Transverse colon (tissue), 3 donors: ENCODE measurements around the gene CELSR1.

ENCODE experiments used
- CTCF ChIP-seq, 5 experiments: fragments of 200-600 bp in 3 of 5; fragments of 450-650 bp in 2 of 5; sonication (generic) in 3 of 5; IDR thresholded peaks; 1 replicate in 2 of 5; 2 replicates in 3 of 5; pipeline ENCODE4 v1.5.1; 2016 to 2017; ENCODE audit warnings: antibody characterized with exemption in 5 of 5, inconsistent platforms in 3 of 5, mild to moderate bottlenecking in 2 of 5, moderate library complexity in 1 of 5
- EP300 ChIP-seq: sonication (generic); formaldehyde crosslinking; IDR thresholded peaks from one replicate; pipeline ENCODE4 v1.6.1; 2017; ENCODE audit warnings: antibody characterized with exemption, low read depth
- POLR2A ChIP-seq: fragments of 450-650 bp; IDR thresholded peaks from one replicate; pipeline ENCODE4 v1.6.1; 2016; ENCODE audit warnings: antibody characterized with exemption, mild to moderate bottlenecking, moderate library complexity

DNA sequence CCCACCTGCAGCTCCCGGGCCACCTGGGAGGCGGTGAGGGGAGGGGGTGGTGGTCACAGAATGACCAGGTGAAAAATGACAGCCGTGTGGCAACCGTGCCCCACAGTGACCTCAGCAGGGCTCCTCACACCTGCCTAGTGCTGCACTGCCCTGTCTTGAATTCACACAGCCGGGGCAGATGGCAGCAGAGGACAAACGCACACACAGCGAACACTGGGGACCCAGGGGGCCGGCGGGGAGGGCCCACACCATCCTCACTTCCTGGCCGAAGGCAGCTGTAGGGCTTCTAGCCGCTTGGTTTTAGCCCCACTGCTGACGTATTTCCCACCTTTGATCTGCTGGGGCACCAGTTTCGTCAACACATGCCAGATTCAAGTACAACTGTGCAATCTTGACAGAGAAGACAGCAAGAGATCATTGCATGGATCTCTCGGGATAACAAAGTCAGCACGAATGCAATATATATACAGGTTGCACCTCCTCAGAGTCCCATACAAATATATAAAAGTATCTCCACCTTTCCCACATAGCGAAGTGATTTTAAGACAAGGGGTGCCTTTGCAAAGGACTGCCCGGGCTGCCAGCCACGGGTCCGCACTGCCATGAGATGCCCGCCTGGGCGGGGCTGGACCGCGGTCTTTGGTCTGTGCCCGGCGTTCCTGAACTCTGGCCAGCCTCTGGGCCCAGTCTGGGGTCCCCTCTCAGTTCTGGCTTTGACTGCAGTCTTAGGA lies 175.1 kb downstream of the CELSR1 start:
- no peak for TF ChIP-seq CTCF (IDR thresholded peaks at IDR 0.05)
- TF ChIP-seq POLR2A, result no peak
- no peak for TF ChIP-seq EP300
